Kidney (tissue), 14 donors: ENCODE results near the gene MYH6. TPM values are rescaled to one million over a fixed set of nuclear protein-coding genes. Genes with fewer than 3 reads are reported as not detected.

Experiments used
- DNase-seq, 5 donors: peaks; one replicate each; pipeline ENCODE4 v3.0.0-alpha.2; 2013 to 2020
- FAIRE-seq: peaks from 2 replicates; lab custom pipeline; 2012; peaks lifted over from hg19 to GRCh38; lab: Jason Lieb, UNC
- H3K27ac ChIP-seq, 2 donors: one replicate each; pipeline ENCODE4 v1.7.0; 2013; ENCODE audit warnings: low read depth in 2 of 2, low read length in 2 of 2, inconsistent platforms in 1 of 2
- H3K27me3 ChIP-seq: one replicate; pipeline ENCODE4 v1.7.1; 2013; ENCODE audit warnings: low read length, inconsistent platforms; ENCODE audit not compliant: control insufficient read depth, insufficient read depth
- H3K36me3 ChIP-seq, 3 donors: one replicate each; pipeline versions ENCODE4 v1.7.0 to v1.7.1; 2013; ENCODE audit warnings: low read length in 3 of 3, control low read depth in 1 of 3, inconsistent platforms in 1 of 3; ENCODE audit not compliant: insufficient read depth in 3 of 3, control insufficient read depth in 2 of 3
- H3K4me1 ChIP-seq, 3 donors: one replicate each; pipeline versions ENCODE4 v1.7.0 to v1.7.1; 2013; ENCODE audit warnings: low read length in 3 of 3, inconsistent platforms in 1 of 3, low read depth in 1 of 3; ENCODE audit not compliant: control insufficient read depth in 2 of 3, insufficient read depth in 2 of 3
- H3K4me3 ChIP-seq, 3 donors: one replicate each; pipeline versions ENCODE4 v1.7.0 to v1.8.1; 2013; ENCODE audit warnings: low read length in 3 of 3, control low read depth in 1 of 3, inconsistent platforms in 1 of 3
- H3K9ac ChIP-seq, 3 donors: one replicate each; pipeline versions ENCODE4 v1.7.0 to v1.7.1; 2013; ENCODE audit warnings: low read length in 3 of 3, control low read depth in 1 of 3, inconsistent platforms in 1 of 3
- H3K9me3 ChIP-seq, 3 donors: one replicate each; pipeline versions ENCODE4 v1.7.0 to v1.7.1; 2013; ENCODE audit warnings: low read length in 3 of 3, control low read depth in 1 of 3, inconsistent platforms in 1 of 3; ENCODE audit not compliant: control insufficient read depth in 2 of 3, insufficient read depth in 1 of 3
- intact Hi-C: fragments of 100-400 bp; cut with DNase I; formaldehyde crosslinking; loops from one replicate; pipeline ENCODE4 v1.11.1; 2022
- polyA plus RNA-seq: library from polyadenylated mRNA; stranded (reverse); fragments of 350-450 nt; fragmentation: Illumina TruSeq; extraction: RNeasy Lipid Tissue Mini Kit (QIAGEN cat#74804); gene quantifications from one replicate; pipeline ENCODE4 v1.2.3, GENCODE V29; 2014; ENCODE audit warnings: low read depth, low replicate concordance; ENCODE audit not compliant: insufficient read depth
- total RNA-seq: library from RNA; stranded (reverse); fragmentation: NEBNext Ultra II Directional; extraction: Animal tissue kit (Norgen Biotek cat#: 25700); gene quantifications from one replicate; pipeline ENCODE4 v1.2.1, GENCODE V29; 2021
- TF ChIP-seq, protein P1 (sequence below): IDR thresholded peaks from 3 replicates; pipeline ENCODE4 v1.5.1; 2012; ENCODE audit warnings: mild to moderate bottlenecking, moderate library complexity, borderline replicate concordance; ENCODE audit not compliant: insufficient read depth; ENCODE audit errors: extremely low read depth
- donor health status: control.
- donor health status: control.
- donor health status: control.
- donor health status: control.
- donor health status: control.
- donor health status: DM: yes; HTN: yes; CAD: no.
- donor health status: Normal renal cell carcinoma (clear cell type).

The MYH6 gene
- total and polyA plus RNA-seq, 2 donors from 2014 or later, result 0.03 to 0.13 TPM

DNA sequence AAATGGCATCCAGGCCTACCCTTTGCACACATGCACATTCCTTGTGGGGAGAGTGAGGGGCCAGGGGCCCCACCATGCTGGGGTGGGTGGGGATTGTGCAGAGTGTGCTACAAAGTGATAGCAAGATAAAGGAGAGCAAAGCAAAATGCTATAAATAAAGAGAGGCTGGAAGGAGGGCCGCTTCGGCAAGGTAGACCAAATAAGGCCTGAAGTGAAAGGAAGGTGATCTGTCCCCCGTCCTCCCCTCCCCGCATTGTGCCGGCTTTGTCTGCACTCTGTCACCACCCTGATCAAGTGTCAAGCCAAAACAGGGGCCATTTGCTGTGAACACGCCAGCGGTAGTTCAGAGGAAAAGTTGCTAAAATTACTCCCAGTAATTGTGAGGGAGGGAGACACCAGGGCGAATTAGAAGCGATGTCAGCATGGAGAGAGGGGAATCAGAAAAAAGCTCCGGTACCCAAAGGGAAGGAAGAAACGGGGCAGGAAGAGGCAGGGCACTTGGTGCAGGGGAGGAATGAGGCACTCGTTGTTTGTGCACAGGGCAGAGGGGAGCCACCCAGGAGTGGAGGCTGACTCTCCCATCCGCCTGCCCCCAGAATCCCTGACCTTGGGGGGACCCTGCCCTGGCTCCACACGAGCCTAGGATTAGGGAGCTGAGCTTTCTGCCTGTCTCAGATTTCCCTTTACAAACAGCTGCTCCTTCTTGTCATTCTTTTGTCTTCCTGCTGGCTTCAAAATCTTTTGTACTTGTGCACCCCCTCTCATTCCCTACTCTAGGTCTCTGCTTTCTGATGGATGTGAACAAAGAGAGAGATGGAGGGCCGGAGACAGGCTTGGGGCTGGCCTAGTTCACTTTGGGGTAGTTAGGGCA is 30.3 kb upstream of the MYH6 start:
- no peak for FAIRE-seq
- peak in 4 of 5 donors; percentile 29 to 78 (median 60) for DNase-seq
- H3K27me3 ChIP-seq, result no peaks in the 10 kb centered on the region

DNA sequence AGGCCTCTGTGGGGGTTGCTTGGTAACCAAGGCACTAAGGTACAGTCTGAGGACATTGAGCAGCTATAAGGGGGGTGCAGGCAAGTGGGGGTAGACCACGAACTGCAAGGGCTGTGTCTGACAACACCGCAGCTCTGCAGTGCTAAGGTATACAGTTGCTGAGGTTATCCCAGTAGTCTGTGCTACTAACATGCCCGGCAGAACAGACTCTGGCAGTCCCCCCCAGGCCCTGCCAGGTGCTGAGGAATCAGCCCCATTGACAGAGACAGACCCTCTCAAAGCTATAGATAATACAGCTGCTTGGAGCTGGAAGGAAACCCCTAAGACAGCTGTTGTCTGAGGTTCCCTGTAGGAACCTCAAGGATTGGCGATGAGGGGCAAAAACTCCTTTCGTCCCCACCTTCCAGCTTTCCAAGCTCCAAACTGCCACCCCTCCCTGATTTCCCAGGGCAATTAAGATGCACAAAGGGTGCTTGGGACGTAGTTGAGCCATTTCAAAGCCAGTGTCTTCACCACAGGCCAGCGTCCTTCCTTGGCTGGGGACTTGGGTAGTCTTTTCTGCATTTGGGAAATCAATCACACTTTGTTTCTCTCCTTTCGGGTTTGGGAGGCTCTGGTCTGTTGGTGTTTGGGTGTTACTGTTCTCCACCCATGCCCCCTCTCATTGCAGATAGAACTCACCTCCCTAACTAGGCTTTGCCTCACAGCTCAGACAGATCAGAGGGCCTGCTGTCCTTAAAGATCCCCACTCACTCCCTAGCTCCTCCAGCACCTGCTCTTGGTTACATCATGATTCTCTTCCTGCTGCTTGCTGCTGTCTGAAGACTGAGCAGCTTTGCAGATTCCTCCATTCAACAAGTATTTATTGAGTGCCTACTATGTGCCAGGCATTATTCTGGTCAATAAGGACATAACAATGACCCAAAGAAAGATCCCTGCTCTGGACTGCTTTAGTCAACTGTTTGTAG is 29.3 kb upstream of the MYH6 start:
- Histone ChIP-seq H3K36me3 (no peaks in the 10 kb centered on the region), H3K4me1 (peaks cover 0 to 7% (median 4%) of the 10 kb centered on the region in 3 donors), H3K9me3 (no peaks in the 10 kb centered on the region), H3K9ac (no peak overlapping the region), H3K27me3 (no peaks in the 10 kb centered on the region), H3K4me3 (no peak overlapping the region), H3K27ac (no peak overlapping the region)
- no peak for FAIRE-seq
- intact Hi-C loops, result no loop called here
- TF ChIP-seq, protein P1, sequence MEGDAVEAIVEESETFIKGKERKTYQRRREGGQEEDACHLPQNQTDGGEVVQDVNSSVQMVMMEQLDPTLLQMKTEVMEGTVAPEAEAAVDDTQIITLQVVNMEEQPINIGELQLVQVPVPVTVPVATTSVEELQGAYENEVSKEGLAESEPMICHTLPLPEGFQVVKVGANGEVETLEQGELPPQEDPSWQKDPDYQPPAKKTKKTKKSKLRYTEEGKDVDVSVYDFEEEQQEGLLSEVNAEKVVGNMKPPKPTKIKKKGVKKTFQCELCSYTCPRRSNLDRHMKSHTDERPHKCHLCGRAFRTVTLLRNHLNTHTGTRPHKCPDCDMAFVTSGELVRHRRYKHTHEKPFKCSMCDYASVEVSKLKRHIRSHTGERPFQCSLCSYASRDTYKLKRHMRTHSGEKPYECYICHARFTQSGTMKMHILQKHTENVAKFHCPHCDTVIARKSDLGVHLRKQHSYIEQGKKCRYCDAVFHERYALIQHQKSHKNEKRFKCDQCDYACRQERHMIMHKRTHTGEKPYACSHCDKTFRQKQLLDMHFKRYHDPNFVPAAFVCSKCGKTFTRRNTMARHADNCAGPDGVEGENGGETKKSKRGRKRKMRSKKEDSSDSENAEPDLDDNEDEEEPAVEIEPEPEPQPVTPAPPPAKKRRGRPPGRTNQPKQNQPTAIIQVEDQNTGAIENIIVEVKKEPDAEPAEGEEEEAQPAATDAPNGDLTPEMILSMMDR, result no peak
- DNase-seq, result peak in 1 of 5 donors; percentile 28

More for the DNA sequence above, 30.3 kb upstream of the MYH6 start:
- Histone ChIP-seq H3K27ac (no peak overlapping the region), H3K36me3 (no peaks in the 10 kb centered on the region), H3K4me1 (peaks cover 0 to 7% (median 4%) of the 10 kb centered on the region in 3 donors), H3K9ac (no peak overlapping the region), H3K9me3 (no peaks in the 10 kb centered on the region), H3K4me3 (no peak overlapping the region)
- intact Hi-C loops, result no loop called here
- TF ChIP-seq, protein P1, result no peak

DNA sequence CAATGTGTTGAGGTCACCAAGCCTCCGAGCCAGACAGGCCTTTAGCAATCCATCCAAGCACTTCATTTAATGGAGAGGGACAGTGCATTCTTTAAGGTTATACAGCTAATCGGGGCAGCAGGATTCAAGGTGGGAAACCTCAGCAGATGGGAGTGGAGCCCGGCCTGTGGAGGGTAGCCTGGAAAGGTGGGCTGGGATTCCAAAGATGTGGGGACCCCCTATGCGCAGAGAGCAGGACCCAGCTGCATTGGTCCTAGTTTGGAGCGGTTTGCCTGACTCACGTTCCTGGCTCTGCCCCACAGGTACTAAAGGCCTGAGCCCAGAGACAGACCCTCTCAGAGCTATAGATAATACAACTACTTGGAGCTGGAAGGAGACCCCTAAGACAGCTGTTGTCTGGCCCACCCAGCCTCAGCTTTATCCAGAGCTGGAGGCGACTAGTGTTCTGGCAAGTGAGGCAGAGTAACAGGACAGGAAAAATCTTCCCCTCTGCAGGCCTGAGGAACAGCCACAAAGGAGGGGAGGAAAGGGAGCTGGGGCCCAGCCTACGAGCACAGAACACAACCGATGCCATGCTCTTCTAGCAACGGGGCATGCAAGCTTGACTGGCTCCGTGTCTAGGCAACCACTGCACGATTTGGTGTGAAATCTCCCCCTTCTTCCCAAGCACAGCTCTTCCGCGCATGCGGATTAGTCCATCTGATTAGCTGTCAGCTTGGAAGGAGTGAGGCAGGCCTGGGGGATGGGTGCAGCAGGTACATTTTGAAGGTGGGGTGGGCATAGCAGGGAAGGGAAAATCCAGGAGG is 28.5 kb upstream of the MYH6 start:
- Histone ChIP-seq H3K9me3 (no peaks in the 10 kb centered on the region), H3K4me3 (no peak overlapping the region), H3K9ac (no peak overlapping the region), H3K36me3 (no peaks in the 10 kb centered on the region), H3K4me1 (peaks cover 0 to 7% (median 4%) of the 10 kb centered on the region in 3 donors), H3K27ac (no peak overlapping the region), H3K27me3 (no peaks in the 10 kb centered on the region)
- DNase-seq, result peak; percentile 89 to 97 (median 94)
- FAIRE-seq, result no peak
- intact Hi-C loops, result no loop called here
- TF ChIP-seq, protein P1, result no peak
